Endothelial cell (in vitro differentiated cells): Measurements from ENCODE around the gene NDUFAF3. TPM values are rescaled to one million over a fixed set of nuclear protein-coding genes. Genes with fewer than 3 reads are reported as not detected.
A peak's percentile ranks its signal among the peaks of the same experiment; 100 is the strongest.

Source experiments
- DNase-seq: peaks from one replicate; pipeline ENCODE4 v3.0.0; 2021; ENCODE audit warnings: low spot score
- H3K27ac Mint-ChIP-seq: one replicate; pipeline ENCODE4 v1.8.0; 2021; ENCODE audit warnings: mixed read lengths, inconsistent platforms; ENCODE audit not compliant: unreplicated experiment
- H3K27me3 Mint-ChIP-seq: one replicate; pipeline ENCODE4 v1.8.0; 2021; ENCODE audit warnings: mild to moderate bottlenecking, moderate library complexity, mixed read lengths, inconsistent platforms; ENCODE audit not compliant: unreplicated experiment
- H3K36me3 Mint-ChIP-seq: one replicate; pipeline ENCODE4 v1.8.0; 2021; ENCODE audit warnings: mild to moderate bottlenecking, low read depth, mixed read lengths, inconsistent platforms; ENCODE audit not compliant: unreplicated experiment
- H3K4me1 Mint-ChIP-seq: one replicate; pipeline ENCODE4 v1.8.0; 2021; ENCODE audit warnings: mild to moderate bottlenecking, mixed read lengths, inconsistent platforms; ENCODE audit not compliant: unreplicated experiment
- H3K4me3 Mint-ChIP-seq: one replicate; pipeline ENCODE4 v1.8.0; 2021; ENCODE audit warnings: mild to moderate bottlenecking, mixed read lengths, inconsistent platforms; ENCODE audit not compliant: unreplicated experiment
- H3K9me3 Mint-ChIP-seq: one replicate; pipeline ENCODE4 v1.8.0; 2021; ENCODE audit warnings: mixed read lengths, inconsistent platforms; ENCODE audit not compliant: unreplicated experiment
- CTCF ChIP-seq: fragments of 200-600 bp; sonication (generic); IDR thresholded peaks from one replicate; pipeline ENCODE4 v1.5.0; 2021; ENCODE audit warnings: antibody characterized with exemption; ENCODE audit not compliant: unreplicated experiment
- total RNA-seq: library from RNA; stranded (reverse); fragmentation: NEBNext Ultra II Directional; extraction: Animal tissue kit (Norgen Biotek cat#: 25700); gene quantifications from one replicate; pipeline ENCODE4 v1.2.1, GENCODE V29; 2021; ENCODE audit not compliant: unreplicated experiment

Gene NDUFAF3
- total RNA-seq, 1 donor from 2014 or later: 32.3 TPM

DNA sequence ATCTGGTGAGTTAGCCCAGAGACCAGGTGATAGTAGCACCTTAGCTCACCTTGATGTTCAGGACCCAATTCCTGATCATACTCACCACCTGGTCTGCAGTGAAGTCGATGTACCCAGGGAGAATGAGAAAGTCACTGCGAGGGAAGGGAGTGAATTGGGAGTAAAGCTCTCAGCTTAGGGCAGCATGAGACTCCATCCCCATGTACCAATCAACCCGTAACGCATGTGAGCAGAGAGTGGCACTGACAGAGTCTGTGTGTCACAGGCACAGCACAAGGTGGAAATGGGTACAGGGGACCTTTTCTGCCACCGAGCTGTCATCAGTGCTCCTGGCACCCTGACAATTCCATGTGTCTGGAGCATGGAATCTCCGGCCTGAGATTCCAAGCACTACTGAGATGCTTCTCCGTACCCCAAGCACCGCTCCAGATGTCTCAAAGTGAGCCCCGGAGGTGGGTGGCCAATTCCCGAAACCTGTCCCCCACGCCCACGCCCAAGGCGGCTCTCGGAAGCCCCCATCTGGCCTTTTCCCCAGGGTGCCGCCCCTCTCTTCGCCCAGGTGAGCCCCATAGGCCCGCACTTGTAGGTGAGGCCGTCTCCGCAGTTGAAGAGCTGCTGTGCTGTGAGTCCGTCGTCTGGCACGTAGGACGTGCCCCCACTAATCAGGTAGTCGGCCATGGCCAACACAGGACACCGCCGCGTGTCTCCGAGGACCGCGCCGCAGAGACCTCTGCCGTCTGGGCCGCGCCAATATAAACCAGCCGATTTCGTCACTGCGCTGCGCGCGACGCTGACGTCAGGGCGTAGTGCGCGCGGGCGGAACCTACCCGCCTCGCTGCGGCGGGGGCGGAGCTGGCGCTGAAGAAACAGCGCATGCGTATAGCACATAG lies 7.0 kb downstream of the NDUFAF3 start, which contains the start of gene IMPDH2:
Gene IMPDH2 (minus strand): TSS at position 726 of the 890 bp plus-strand sequence. CDS start 48 bp downstream, at position 678.
- H3K27ac Mint-ChIP-seq: peak within 1 kb of the TSS; percentile 78
- no peak for TF ChIP-seq CTCF

DNA sequence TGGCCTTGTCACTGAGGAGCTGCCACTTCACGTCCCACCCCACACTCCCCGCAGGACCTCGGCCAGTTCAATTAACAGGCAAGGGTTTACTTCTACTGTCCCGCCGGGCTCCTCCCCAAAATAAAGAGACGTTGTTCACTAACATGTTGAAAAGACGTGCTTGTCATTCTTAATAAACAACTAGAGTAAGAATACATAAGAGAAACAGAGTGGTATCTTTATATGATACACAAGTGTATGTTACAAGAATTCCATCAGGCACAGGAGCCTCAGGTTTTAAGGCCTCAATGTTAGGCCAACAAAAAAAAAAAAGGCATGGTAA lies 7.6 kb downstream of the NDUFAF3 start:
- H3K27me3 Mint-ChIP-seq: no peaks in the 10 kb centered on the region
- H3K9me3 Mint-ChIP-seq: no peaks in the 10 kb centered on the region
- peaks cover 6% of the 10 kb centered on the region for H3K4me1 Mint-ChIP-seq
- peak overlapping the region; percentile 78 for H3K27ac Mint-ChIP-seq
- H3K36me3 Mint-ChIP-seq: peaks cover 27% of the 10 kb centered on the region
- no peak for DNase-seq
- no peak for TF ChIP-seq CTCF
- H3K4me3 Mint-ChIP-seq: peak overlapping the region; percentile 93

More for the DNA sequence above, 7.0 kb downstream of the NDUFAF3 start, which contains the start of gene IMPDH2:
- DNase-seq: peak; percentile 93
- no peaks in the 10 kb centered on the region for H3K9me3 Mint-ChIP-seq
- H3K4me1 Mint-ChIP-seq: peaks cover 6% of the 10 kb centered on the region
- no peaks in the 10 kb centered on the region for H3K27me3 Mint-ChIP-seq
- peaks cover 31% of the 10 kb centered on the region for H3K36me3 Mint-ChIP-seq
- peak within 1 kb of the TSS; percentile 93 for H3K4me3 Mint-ChIP-seq

DNA sequence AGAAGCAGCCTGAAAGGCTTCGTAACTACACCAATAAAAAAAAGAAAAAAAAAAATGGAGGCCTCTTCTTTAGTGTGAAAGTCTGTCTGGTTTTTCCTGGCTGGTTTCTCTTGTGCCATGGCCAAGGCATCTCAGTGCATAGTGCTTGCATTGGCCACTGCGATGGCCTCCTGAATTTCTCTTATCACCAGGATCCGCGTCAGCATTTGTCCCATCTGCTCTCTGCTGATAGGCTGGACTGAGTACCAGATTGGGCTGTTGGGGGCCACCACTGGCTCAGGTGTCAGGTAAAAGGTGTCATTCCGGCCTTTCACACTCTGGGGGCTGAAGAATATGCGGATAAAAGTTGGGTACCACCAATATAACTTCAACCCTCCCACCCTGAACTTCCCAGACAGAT lies 8.4 kb downstream of the NDUFAF3 start:
- Mint-ChIP-seq H3K4me3 (no peak overlapping the region), H3K9me3 (no peaks in the 10 kb centered on the region), H3K27me3 (peaks cover 1% of the 10 kb centered on the region), H3K27ac (no peak overlapping the region), H3K4me1 (peaks cover 6% of the 10 kb centered on the region), H3K36me3 (peaks cover 29% of the 10 kb centered on the region)
- DNase-seq: no peak
- no peak for TF ChIP-seq CTCF

- H3K4me1 Mint-ChIP-seq: peaks cover 6% of the 10 kb centered on the region
- no peak overlapping the region for H3K27ac Mint-ChIP-seq
- no peak for DNase-seq
- H3K36me3 Mint-ChIP-seq: peaks cover 23% of the 10 kb centered on the region
- H3K4me3 Mint-ChIP-seq: no peak overlapping the region
- TF ChIP-seq CTCF: no peak
- no peaks in the 10 kb centered on the region for H3K9me3 Mint-ChIP-seq
- peaks cover 1% of the 10 kb centered on the region for H3K27me3 Mint-ChIP-seq
These were observed 10.9 kb downstream of the NDUFAF3 start for GRCh38 chr3:49032646-49033304.

DNA sequence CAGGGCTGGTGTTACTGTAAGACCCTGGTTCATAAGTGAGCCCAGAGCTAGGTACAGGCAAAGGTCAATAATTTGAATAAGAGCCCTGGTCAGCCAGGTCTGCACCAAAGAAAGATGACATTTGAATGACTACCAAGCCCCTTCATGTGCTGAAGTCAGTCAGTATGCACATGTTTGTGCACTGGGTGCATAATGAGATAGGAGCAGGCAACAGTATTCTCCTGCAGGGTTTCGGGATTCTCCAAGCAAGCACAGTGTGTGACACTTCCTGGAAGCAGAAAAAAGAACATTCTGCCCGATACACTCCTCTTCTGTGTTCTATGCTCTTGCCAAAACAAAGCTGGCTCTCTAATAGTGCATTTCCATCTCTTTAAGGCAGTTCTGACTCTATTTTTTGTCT lies 12.7 kb downstream of the NDUFAF3 start:
- peaks cover 23% of the 10 kb centered on the region for H3K36me3 Mint-ChIP-seq
- no peaks in the 10 kb centered on the region for H3K9me3 Mint-ChIP-seq
- peaks cover 1% of the 10 kb centered on the region for H3K27me3 Mint-ChIP-seq
- no peak overlapping the region for H3K27ac Mint-ChIP-seq
- no peak for TF ChIP-seq CTCF
- H3K4me1 Mint-ChIP-seq: no peaks in the 10 kb centered on the region
- peak overlapping the region; percentile 26 for H3K4me3 Mint-ChIP-seq
- no peak for DNase-seq
